OCI-LY7 (cell line): ENCODE data around the gene TRIM3.

Experiments
- EZH2phosphoT487 ChIP-seq: fragments of 200-600 bp; sonication (generic); IDR thresholded peaks from 2 replicates; pipeline ENCODE4 v1.6.1; 2018; ENCODE audit warnings: low read depth, borderline replicate concordance, mild to moderate bottlenecking, mixed run types, antibody characterized with exemption, low read length, moderate library complexity, mixed read lengths
- TF ChIP-seq, protein P1 (sequence below): fragments of 200-600 bp; sonication (generic); conservative IDR thresholded peaks from 2 replicates; pipeline ENCODE4 v1.5.1; 2014; ENCODE audit warnings: mild to moderate bottlenecking, antibody characterized with exemption, low read length, moderate library complexity, mixed read lengths

DNA sequence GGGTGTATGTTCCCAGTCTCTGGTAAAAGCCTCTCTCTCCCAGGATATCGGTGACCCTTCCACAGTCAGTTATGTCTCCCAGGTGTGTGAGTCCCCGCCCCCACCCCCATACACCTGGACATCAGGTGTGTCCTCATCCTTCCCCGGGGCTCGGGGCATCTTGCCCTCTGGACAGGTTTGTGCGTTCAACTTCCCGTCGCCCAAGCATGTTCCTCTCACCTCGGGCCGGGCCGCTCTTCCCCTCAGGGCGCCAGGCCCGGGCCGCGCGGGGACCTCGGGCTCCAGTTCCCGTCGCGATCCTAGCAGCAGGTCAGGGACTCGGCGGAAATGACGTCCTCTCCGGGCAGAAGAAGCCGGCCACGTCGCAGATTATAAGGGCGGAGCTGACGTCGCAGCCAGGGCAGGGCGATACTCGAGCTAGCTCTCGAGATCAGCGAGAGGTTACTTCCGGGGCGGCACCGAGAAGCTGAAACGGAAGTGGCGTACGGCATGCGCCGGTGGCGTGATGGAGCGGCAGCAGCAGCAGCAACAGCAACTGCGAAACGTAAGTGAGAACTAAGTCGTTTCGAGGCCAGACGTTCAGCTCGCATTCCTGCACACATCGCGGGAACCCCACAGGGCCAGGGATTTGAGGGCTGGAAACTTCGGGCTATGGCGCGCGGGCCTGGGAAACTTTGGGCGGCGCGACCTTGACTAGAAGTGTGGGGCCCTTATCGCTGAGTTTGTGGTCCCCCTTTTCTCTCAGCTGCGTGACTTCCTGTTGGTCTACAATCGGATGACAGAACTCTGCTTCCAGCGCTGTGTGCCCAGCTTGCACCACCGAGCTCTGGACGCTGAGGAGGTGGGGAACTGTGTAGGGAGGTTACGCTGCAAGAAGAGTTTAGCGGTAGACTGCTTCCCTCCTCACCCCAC is 7.5 kb upstream of the TRIM3 start, which contains the start of the genes ARFIP2 and TIMM10B:
- TF ChIP-seq, protein P1, sequence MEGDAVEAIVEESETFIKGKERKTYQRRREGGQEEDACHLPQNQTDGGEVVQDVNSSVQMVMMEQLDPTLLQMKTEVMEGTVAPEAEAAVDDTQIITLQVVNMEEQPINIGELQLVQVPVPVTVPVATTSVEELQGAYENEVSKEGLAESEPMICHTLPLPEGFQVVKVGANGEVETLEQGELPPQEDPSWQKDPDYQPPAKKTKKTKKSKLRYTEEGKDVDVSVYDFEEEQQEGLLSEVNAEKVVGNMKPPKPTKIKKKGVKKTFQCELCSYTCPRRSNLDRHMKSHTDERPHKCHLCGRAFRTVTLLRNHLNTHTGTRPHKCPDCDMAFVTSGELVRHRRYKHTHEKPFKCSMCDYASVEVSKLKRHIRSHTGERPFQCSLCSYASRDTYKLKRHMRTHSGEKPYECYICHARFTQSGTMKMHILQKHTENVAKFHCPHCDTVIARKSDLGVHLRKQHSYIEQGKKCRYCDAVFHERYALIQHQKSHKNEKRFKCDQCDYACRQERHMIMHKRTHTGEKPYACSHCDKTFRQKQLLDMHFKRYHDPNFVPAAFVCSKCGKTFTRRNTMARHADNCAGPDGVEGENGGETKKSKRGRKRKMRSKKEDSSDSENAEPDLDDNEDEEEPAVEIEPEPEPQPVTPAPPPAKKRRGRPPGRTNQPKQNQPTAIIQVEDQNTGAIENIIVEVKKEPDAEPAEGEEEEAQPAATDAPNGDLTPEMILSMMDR: no peak
- TF ChIP-seq EZH2phosphoT487: no peak
